Uterus (tissue), 2 donors: Measurements from ENCODE around the gene INSC.

Source experiments
- POLR2A ChIP-seq, 2 donors: fragments of 450-650 bp; IDR thresholded peaks; one replicate each; pipeline ENCODE4 v1.6.1; 2016; ENCODE audit warnings: antibody characterized with exemption in 2 of 2, mild to moderate bottlenecking in 1 of 2, moderate library complexity in 1 of 2
- TF ChIP-seq, protein P1 (sequence below), 4 experiments: fragments of 200-600 bp in 2 of 4; fragments of 450-650 bp in 2 of 4; sonication (generic) in 2 of 4; IDR thresholded peaks; one replicate each; pipeline ENCODE4 v1.5.1; 2016 to 2019; ENCODE audit warnings: antibody characterized with exemption in 4 of 4, mild to moderate bottlenecking in 2 of 4, moderate library complexity in 1 of 4

GRCh38 chr11:15104166-15104565, 10.6 kb upstream of the INSC start:
- TF ChIP-seq, protein P1, sequence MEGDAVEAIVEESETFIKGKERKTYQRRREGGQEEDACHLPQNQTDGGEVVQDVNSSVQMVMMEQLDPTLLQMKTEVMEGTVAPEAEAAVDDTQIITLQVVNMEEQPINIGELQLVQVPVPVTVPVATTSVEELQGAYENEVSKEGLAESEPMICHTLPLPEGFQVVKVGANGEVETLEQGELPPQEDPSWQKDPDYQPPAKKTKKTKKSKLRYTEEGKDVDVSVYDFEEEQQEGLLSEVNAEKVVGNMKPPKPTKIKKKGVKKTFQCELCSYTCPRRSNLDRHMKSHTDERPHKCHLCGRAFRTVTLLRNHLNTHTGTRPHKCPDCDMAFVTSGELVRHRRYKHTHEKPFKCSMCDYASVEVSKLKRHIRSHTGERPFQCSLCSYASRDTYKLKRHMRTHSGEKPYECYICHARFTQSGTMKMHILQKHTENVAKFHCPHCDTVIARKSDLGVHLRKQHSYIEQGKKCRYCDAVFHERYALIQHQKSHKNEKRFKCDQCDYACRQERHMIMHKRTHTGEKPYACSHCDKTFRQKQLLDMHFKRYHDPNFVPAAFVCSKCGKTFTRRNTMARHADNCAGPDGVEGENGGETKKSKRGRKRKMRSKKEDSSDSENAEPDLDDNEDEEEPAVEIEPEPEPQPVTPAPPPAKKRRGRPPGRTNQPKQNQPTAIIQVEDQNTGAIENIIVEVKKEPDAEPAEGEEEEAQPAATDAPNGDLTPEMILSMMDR (IDR thresholded peaks at IDR 0.05), result no peak
- TF ChIP-seq POLR2A (IDR thresholded peaks at IDR 0.05), result no peak
